ENCODE data around the gene DYRK2. TPM values are rescaled to one million over a fixed set of nuclear protein-coding genes. Genes with fewer than 3 reads are reported as not detected.

Gene DYRK2
- total and polyA plus RNA-seq, 2 experiments from 2014 or later: 7.1 to 34.1 TPM

DNA sequence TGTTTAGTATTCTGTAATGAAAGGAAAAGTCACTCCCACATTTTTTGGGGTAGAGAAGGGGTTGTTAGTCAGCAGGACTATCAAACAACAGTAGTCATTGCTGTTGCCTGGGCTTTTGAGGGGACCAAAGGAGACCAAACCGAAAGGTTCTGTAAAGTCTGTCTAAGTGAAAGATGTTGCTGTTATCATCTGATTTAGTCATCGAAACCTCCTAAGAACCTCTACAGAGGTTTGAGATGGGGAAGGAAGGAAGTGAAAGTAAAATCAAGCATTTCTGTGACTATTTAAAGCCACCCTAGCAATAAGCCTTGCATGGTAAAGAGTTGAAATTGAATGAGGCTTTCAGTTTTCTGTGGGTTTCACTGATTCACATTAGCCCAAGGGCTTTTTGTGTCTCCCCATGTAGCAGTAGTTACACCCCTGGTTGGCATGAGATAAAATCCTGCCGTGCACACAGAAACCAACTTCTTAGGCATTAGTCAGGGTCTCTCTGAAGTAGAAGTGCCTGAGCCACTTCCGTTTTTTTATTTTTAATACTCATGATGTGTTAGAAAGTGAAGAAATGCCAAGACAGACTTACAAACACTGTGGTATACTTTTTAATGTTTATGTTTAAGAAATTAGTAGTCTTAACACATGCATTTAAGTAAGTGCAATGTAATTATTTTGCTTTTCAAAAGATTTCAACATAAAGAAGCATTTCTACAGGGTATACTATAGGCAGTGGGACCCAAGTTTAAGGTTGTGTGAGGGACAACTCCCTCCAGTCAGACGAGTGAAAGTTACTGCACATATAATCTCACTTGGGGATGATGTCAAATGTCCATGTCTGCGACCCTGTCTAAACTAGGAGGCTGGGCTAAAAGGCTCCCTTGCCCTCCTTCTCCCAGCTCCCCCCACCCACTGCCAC lies 50.4 kb downstream of the DYRK2 start (continued):
- TF ChIP-seq ZNF462 (CRISPR knock-in tag; IDR thresholded peaks at IDR 0.05) (no peak), EZH2phosphoT487 (IDR thresholded peaks at IDR 0.05; ENCODE audit: unreplicated experiment) (no peak), ZNF114 (CRISPR knock-in tag; IDR thresholded peaks at IDR 0.05) (no peak), STAT1 (IDR thresholded peaks at IDR 0.05; ENCODE audit: unreplicated experiment) (no peak), ZNF331 (CRISPR knock-in tag; IDR thresholded peaks at IDR 0.05; ENCODE audit: low read depth) (no peak), ETS1 (IDR thresholded peaks at IDR 0.05) (no peak), NANOG (IDR thresholded peaks at IDR 0.05; ENCODE audit: borderline replicate concordance) (no peak), REST (IDR thresholded peaks at IDR 0.05; ENCODE audit: unreplicated experiment) (no peak), JUNB (IDR thresholded peaks at IDR 0.05; ENCODE audit: unreplicated experiment) (no peak), CREB1 (CRISPR knock-in tag; IDR thresholded peaks at IDR 0.05; ENCODE audit: low read depth) (no peak), EZH2 (IDR thresholded peaks at IDR 0.05; ENCODE audit: low read depth, unreplicated experiment) (no peak)

Measured in GM23338 (cell line).